Epithelial cell of esophagus (primary cell): ENCODE results near the gene MYO5B.
"Not testable (repeated sequence)": the region's sequence is repeated elsewhere in the genome, so short reads cannot be mapped to it uniquely, and the experiment has no call there.

Experiments
- DNase-seq: peaks from one replicate; pipeline ENCODE4 v3.0.0; 2010; ENCODE audit warnings: low read depth
- H3K4me3 ChIP-seq: 2 replicates; pipeline ENCODE4 v1.5.1; 2011; ENCODE audit warnings: mild to moderate bottlenecking, low read length, control low read depth
- TF ChIP-seq, protein P1 (sequence below): IDR thresholded peaks from 2 replicates; pipeline ENCODE4 v1.5.1; 2011; ENCODE audit warnings: low read depth, mild to moderate bottlenecking, low read length, control low read depth, inconsistent platforms; ENCODE audit not compliant: insufficient read depth; ENCODE audit errors: missing control alignments

MYO5B gene

GRCh38 chr18:50194631-50195532 is at the start of gene MYO5B:
MYO5B (minus strand) TSS chr18:50195147; CDS start chr18:50194793, 354 bp downstream.
- TF ChIP-seq, protein P1, sequence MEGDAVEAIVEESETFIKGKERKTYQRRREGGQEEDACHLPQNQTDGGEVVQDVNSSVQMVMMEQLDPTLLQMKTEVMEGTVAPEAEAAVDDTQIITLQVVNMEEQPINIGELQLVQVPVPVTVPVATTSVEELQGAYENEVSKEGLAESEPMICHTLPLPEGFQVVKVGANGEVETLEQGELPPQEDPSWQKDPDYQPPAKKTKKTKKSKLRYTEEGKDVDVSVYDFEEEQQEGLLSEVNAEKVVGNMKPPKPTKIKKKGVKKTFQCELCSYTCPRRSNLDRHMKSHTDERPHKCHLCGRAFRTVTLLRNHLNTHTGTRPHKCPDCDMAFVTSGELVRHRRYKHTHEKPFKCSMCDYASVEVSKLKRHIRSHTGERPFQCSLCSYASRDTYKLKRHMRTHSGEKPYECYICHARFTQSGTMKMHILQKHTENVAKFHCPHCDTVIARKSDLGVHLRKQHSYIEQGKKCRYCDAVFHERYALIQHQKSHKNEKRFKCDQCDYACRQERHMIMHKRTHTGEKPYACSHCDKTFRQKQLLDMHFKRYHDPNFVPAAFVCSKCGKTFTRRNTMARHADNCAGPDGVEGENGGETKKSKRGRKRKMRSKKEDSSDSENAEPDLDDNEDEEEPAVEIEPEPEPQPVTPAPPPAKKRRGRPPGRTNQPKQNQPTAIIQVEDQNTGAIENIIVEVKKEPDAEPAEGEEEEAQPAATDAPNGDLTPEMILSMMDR, result peak; percentile 5
- peak within 1 kb of the TSS; percentile 48 for H3K4me3 ChIP-seq
- DNase-seq, result peak; percentile 85

- not testable (repeated sequence) for DNase-seq, H3K4me3 ChIP-seq
Measured at GRCh38 chr18:50241768-50242167, 46.8 kb upstream of the MYO5B start.

GRCh38 chr18:50240080-50240563 is 45.2 kb upstream of the MYO5B start:
- TF ChIP-seq, protein P1, result no peak
- H3K4me3 ChIP-seq, result no peak overlapping the region
- peak; percentile 97 for DNase-seq

DNA sequence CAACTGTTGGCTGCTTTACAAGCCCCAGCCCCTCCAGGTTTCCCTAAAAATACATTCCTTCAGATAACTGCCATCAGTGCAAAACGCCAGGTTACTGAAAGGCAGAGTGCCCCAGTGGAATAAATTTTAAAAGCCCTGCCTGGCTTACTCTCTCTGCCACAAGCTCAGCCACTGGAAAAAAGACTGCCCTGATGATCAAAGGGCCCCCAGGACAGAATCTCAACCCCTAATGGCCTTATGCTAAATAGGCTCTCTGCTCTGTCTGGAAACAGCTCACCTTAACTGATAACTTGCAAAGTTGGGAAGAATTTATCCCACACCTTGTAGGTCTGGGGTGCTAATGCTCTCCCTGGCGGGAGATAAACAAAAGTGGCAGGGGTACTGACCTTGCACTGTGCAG is 37.5 kb upstream of the MYO5B start:
- TF ChIP-seq, protein P1, result no peak

GRCh38 chr18:50231621-50232020 is 36.7 kb upstream of the MYO5B start:
- peak; percentile 93 for DNase-seq
- no peak overlapping the region for H3K4me3 ChIP-seq
- TF ChIP-seq, protein P1, result no peak

More for the DNA sequence above, 37.5 kb upstream of the MYO5B start:
- no peak overlapping the region for H3K4me3 ChIP-seq
- DNase-seq, result no peak

GRCh38 chr18:50220249-50220648 is 25.3 kb upstream of the MYO5B start:
- DNase-seq, H3K4me3 ChIP-seq: not testable (repeated sequence)

GRCh38 chr18:50218432-50219197 is 23.7 kb upstream of the MYO5B start:
- TF ChIP-seq, protein P1, result peak; percentile 70
- H3K4me3 ChIP-seq, result no peak overlapping the region
- peak; percentile 63 for DNase-seq

- DNase-seq, result no peak
- no peak overlapping the region for H3K4me3 ChIP-seq
- TF ChIP-seq, protein P1, result no peak
Measured at GRCh38 chr18:50209311-50209710, 14.4 kb upstream of the MYO5B start.
